Activated naive CD4-positive, alpha-beta T cell treated with anti-CD3 and anti-CD28 coated beads, Interleukin-2, amount 50 U/mL, for 24 hours (primary cell): ENCODE data around the gene PTPRR.

Experiments used
- H3K27ac Mint-ChIP-seq: one replicate; pipeline ENCODE4 v1.8.0; 2021; ENCODE audit warnings: mild to moderate bottlenecking, mixed read lengths
- H3K27me3 Mint-ChIP-seq: one replicate; pipeline ENCODE4 v1.8.0; 2021; ENCODE audit warnings: mixed read lengths
- H3K36me3 Mint-ChIP-seq: one replicate; pipeline ENCODE4 v1.8.0; 2021; ENCODE audit warnings: mixed read lengths
- H3K4me1 Mint-ChIP-seq: one replicate; pipeline ENCODE4 v1.8.0; 2021; ENCODE audit warnings: mixed read lengths
- H3K4me3 Mint-ChIP-seq: one replicate; pipeline ENCODE4 v1.8.0; 2021; ENCODE audit warnings: mild to moderate bottlenecking, mixed read lengths
- H3K9me3 Mint-ChIP-seq: one replicate; pipeline ENCODE4 v1.8.0; 2021; ENCODE audit warnings: mixed read lengths

PTPRR gene

DNA sequence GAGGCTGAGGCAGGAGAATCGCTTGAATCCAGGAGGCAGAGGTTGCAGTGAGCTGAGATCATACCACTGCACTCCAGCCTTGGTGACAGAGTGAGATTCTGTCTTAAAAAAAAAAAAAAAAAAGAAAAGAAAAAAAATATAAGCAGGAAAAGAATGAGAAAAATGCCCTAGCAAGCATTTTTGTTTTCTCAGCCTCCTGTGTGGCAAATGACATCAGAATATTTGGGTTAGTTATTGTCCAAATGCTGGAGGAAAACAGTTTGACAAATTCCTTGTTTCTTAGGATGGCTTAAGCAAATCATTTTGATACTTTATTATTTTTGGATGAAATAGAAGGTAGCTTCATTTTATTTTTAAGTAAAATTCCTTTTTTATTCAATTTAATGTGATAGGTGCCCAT, 7.5 kb upstream of the PTPRR start:
- Mint-ChIP-seq H3K9me3 (no peaks in the 10 kb centered on the region), H3K27me3 (no peaks in the 10 kb centered on the region), H3K27ac (no peak overlapping the region), H3K4me1 (no peaks in the 10 kb centered on the region), H3K4me3 (no peak overlapping the region), H3K36me3 (no peaks in the 10 kb centered on the region)

- Mint-ChIP-seq H3K9me3 (no peaks in the 10 kb centered on the region), H3K4me1 (no peaks in the 10 kb centered on the region), H3K36me3 (no peaks in the 10 kb centered on the region), H3K27ac (no peak overlapping the region), H3K4me3 (no peak overlapping the region), H3K27me3 (no peaks in the 10 kb centered on the region)
These were observed 6.8 kb upstream of the PTPRR start for GRCh38 chr12:70927356-70927755.

GRCh38 chr12:70925539-70925938, 5.0 kb upstream of the PTPRR start:
- H3K27ac Mint-ChIP-seq, result no peak overlapping the region
- no peaks in the 10 kb centered on the region for H3K9me3 Mint-ChIP-seq
- peaks cover 2% of the 10 kb centered on the region for H3K27me3 Mint-ChIP-seq
- no peaks in the 10 kb centered on the region for H3K36me3 Mint-ChIP-seq
- H3K4me1 Mint-ChIP-seq, result no peaks in the 10 kb centered on the region
- H3K4me3 Mint-ChIP-seq, result no peak overlapping the region

GRCh38 chr12:70920891-70921290, 353 bp upstream of the PTPRR start:
- H3K36me3 Mint-ChIP-seq, result no peaks in the 10 kb centered on the region
- H3K4me3 Mint-ChIP-seq, result no peak overlapping the region
- no peaks in the 10 kb centered on the region for H3K4me1 Mint-ChIP-seq
- no peaks in the 10 kb centered on the region for H3K9me3 Mint-ChIP-seq
- no peak overlapping the region for H3K27ac Mint-ChIP-seq
- H3K27me3 Mint-ChIP-seq, result peaks cover 11% of the 10 kb centered on the region

DNA sequence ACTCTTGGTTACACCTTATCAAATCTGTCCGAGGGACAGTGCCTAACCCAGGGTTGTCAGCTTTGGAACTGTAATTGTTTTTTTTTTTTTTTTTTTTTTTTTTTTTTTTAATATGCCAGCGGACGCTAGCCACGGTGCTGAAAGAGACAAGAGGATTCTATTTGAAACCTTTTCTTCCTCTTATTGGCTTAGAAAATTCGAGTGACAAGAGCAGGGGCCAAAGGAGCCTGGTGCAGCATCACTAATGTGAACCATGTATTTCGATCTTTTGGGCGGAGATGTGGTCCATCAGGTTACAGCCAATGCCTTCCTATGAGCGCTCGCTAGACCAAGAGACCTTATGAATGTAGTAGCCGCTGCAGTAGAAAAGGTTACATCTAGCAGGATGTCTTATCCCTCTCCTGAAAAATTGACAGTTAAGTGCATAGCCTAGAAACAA, 922 bp downstream of the PTPRR start:
- no peaks in the 10 kb centered on the region for H3K36me3 Mint-ChIP-seq
- peaks cover 11% of the 10 kb centered on the region for H3K27me3 Mint-ChIP-seq
- no peak overlapping the region for H3K27ac Mint-ChIP-seq
- H3K4me3 Mint-ChIP-seq, result no peak overlapping the region
- H3K9me3 Mint-ChIP-seq, result no peaks in the 10 kb centered on the region
- H3K4me1 Mint-ChIP-seq, result no peaks in the 10 kb centered on the region

DNA sequence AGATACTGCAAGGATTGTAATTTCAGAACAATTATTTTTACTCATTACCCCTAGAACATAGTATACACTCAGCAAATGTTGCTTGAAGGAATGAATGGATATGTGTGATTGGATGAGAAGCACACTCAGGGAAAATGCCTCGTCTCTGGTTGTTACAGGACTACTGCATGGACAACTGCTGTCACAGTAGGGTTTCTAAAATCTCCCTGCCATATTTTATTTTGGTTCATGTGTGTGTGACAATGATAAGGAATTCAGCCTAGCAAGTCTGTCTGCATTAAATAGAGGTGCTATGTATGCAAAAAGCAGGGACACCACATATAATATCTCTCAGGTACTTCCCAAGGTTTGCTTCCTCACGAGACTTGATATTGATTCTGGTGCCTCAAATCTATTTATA, 1.4 kb downstream of the PTPRR start:
- Mint-ChIP-seq H3K4me1 (no peaks in the 10 kb centered on the region), H3K9me3 (no peaks in the 10 kb centered on the region), H3K4me3 (no peak overlapping the region), H3K27me3 (peaks cover 11% of the 10 kb centered on the region), H3K36me3 (no peaks in the 10 kb centered on the region), H3K27ac (no peak overlapping the region)

DNA sequence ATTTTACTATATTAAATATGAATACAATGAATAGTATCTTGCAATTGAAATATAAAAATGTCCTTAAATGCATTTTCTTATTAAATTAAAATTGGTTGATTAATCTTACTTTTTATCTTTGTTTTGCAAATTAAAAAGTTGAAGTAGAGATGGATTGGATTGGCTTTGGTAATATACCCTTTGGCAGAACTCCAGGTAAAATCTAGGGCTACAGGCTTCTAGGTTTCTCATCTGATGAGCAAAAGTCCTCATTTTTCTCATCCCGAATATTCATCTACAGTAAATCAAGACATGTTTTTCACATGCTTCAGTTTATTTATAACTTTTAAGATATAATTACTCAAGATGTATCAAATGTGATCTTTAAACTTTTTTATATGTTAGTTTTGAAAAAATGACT, 2.2 kb downstream of the PTPRR start:
- no peak overlapping the region for H3K4me3 Mint-ChIP-seq
- H3K9me3 Mint-ChIP-seq, result no peaks in the 10 kb centered on the region

DNA sequence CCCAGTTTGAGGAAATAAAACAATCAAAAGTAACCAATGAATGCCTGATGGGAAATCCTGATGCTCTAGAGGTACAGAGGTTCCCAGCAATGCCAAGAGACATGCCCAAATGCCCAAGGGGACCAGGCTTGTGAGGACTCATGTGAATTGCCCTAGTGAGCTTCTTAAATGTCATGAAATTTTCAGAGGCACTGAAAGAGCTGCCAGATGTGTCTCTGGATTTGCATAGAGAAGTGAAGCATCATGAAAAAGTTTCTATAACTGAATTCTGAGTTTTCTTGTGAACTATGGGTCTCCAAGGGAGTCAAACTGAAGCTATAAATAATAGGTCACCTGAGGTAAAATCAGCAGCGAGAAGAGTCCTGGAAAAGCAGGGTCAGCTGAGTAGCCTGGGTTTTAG, 9.9 kb downstream of the PTPRR start:
- H3K4me3 Mint-ChIP-seq, result no peak overlapping the region
- peaks cover 4% of the 10 kb centered on the region for H3K9me3 Mint-ChIP-seq
- H3K36me3 Mint-ChIP-seq, result no peaks in the 10 kb centered on the region
- H3K27ac Mint-ChIP-seq, result no peak overlapping the region
- no peaks in the 10 kb centered on the region for H3K27me3 Mint-ChIP-seq
- no peaks in the 10 kb centered on the region for H3K4me1 Mint-ChIP-seq

More for the DNA sequence above, 2.2 kb downstream of the PTPRR start:
- peaks cover 11% of the 10 kb centered on the region for H3K27me3 Mint-ChIP-seq
- H3K4me1 Mint-ChIP-seq, result no peaks in the 10 kb centered on the region
- H3K36me3 Mint-ChIP-seq, result no peaks in the 10 kb centered on the region
- H3K27ac Mint-ChIP-seq, result no peak overlapping the region

- no peak overlapping the region for H3K4me3 Mint-ChIP-seq
- H3K27me3 Mint-ChIP-seq, result no peaks in the 10 kb centered on the region
- no peaks in the 10 kb centered on the region for H3K36me3 Mint-ChIP-seq
- peaks cover 4% of the 10 kb centered on the region for H3K9me3 Mint-ChIP-seq
- H3K27ac Mint-ChIP-seq, result no peak overlapping the region
- H3K4me1 Mint-ChIP-seq, result no peaks in the 10 kb centered on the region
These were observed 11.6 kb downstream of the PTPRR start for GRCh38 chr12:70908978-70909377.

GRCh38 chr12:70907412-70907811, 13.1 kb downstream of the PTPRR start:
- H3K27me3 Mint-ChIP-seq, result no peaks in the 10 kb centered on the region
- H3K4me3 Mint-ChIP-seq, result no peak overlapping the region
- no peak overlapping the region for H3K27ac Mint-ChIP-seq
- H3K9me3 Mint-ChIP-seq, result peaks cover 4% of the 10 kb centered on the region
- H3K4me1 Mint-ChIP-seq, result no peaks in the 10 kb centered on the region
- H3K36me3 Mint-ChIP-seq, result no peaks in the 10 kb centered on the region

DNA sequence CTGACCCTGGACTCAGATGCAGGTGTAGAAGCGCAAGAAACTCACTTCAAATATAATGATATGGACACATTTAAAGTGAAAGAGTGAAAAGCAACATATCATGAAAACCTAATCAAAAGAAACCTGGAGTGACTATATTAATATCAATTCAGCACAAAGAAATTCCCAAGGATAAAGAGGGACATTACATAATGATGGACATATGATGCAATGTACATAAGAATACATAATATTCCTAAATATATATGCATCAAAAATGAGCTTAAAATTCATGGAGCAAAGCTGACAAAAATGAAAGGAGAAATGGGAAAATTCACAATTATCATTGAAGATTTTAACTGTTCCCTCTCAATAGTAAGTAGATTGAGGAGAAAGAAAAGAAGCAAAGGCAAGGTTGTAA, 24.6 kb downstream of the PTPRR start:
- Mint-ChIP-seq H3K4me1 (no peaks in the 10 kb centered on the region), H3K36me3 (no peaks in the 10 kb centered on the region), H3K4me3 (no peak overlapping the region), H3K27me3 (no peaks in the 10 kb centered on the region), H3K9me3 (peaks cover 24% of the 10 kb centered on the region), H3K27ac (no peak overlapping the region)

GRCh38 chr12:70892593-70892992, 27.9 kb downstream of the PTPRR start:
- Mint-ChIP-seq H3K27me3 (no peaks in the 10 kb centered on the region), H3K4me1 (no peaks in the 10 kb centered on the region), H3K36me3 (no peaks in the 10 kb centered on the region), H3K4me3 (no peak overlapping the region), H3K27ac (no peak overlapping the region), H3K9me3 (peaks cover 14% of the 10 kb centered on the region)

- H3K27ac Mint-ChIP-seq, result no peak overlapping the region
- H3K27me3 Mint-ChIP-seq, result no peaks in the 10 kb centered on the region
- H3K9me3 Mint-ChIP-seq, result peaks cover 11% of the 10 kb centered on the region
- no peak overlapping the region for H3K4me3 Mint-ChIP-seq
- no peaks in the 10 kb centered on the region for H3K4me1 Mint-ChIP-seq
- H3K36me3 Mint-ChIP-seq, result no peaks in the 10 kb centered on the region
These were observed 29.4 kb downstream of the PTPRR start for GRCh38 chr12:70890895-70891832.

GRCh38 chr12:70885956-70886355, 34.6 kb downstream of the PTPRR start:
- Mint-ChIP-seq H3K27ac (no peak overlapping the region), H3K4me3 (no peak overlapping the region), H3K9me3 (no peaks in the 10 kb centered on the region), H3K36me3 (no peaks in the 10 kb centered on the region), H3K27me3 (no peaks in the 10 kb centered on the region), H3K4me1 (no peaks in the 10 kb centered on the region)

DNA sequence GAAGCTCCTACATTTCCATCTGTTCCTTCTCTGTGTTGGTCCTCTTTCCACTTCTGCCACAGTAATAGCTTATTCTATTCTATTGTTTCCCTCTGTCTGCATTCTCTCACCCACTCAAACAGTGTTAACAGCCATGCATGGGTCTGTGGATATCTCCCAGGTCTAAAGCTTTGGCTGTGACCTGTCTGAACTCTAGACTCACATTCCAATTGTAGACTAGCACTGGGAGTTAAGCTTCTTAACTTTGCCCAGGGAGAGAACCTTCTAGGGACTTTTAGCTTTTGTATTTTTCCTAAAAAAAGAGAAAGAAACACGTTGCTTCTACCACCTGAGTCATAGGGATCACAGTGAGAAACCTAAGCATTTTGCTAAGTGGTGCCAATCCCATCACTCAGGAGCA, 36.7 kb downstream of the PTPRR start:
- H3K27me3 Mint-ChIP-seq, result no peaks in the 10 kb centered on the region
- H3K4me3 Mint-ChIP-seq, result no peak overlapping the region
- H3K27ac Mint-ChIP-seq, result no peak overlapping the region
- H3K9me3 Mint-ChIP-seq, result no peaks in the 10 kb centered on the region
- no peaks in the 10 kb centered on the region for H3K36me3 Mint-ChIP-seq
- H3K4me1 Mint-ChIP-seq, result no peaks in the 10 kb centered on the region

DNA sequence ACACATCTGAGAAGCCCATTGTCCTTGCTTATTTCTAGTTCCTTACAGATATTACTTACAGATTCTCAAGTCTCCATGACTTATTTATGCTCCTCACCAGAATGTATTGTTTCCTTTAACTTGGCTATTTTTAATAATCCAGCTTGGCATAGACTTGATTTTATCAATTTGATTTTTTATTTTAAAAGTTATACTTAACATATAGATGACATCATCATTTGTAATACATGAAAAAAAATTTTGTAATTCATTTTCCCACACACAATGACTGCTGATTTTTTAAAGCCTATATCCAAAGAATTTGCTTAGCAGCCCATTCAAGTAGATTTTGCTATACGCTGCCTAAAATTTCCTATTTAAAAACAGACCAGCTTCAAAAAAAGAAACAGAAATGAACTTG, 39.8 kb downstream of the PTPRR start:
- Mint-ChIP-seq H3K9me3 (peaks cover 6% of the 10 kb centered on the region), H3K36me3 (no peaks in the 10 kb centered on the region), H3K27me3 (no peaks in the 10 kb centered on the region), H3K27ac (no peak overlapping the region), H3K4me1 (no peaks in the 10 kb centered on the region), H3K4me3 (no peak overlapping the region)

GRCh38 chr12:70876952-70877351, 43.6 kb downstream of the PTPRR start:
- H3K27me3 Mint-ChIP-seq, result peaks cover 2% of the 10 kb centered on the region
- no peak overlapping the region for H3K4me3 Mint-ChIP-seq
- H3K27ac Mint-ChIP-seq, result no peak overlapping the region

More at GRCh38 chr12:70876952-70877351, 43.6 kb downstream of the PTPRR start:
- Mint-ChIP-seq H3K9me3 (peaks cover 6% of the 10 kb centered on the region), H3K4me1 (no peaks in the 10 kb centered on the region), H3K36me3 (no peaks in the 10 kb centered on the region)
